Measurements from ENCODE around the gene PSMA7.
"Not testable (repeated sequence)": the region's sequence is repeated elsewhere in the genome, so short reads cannot be mapped to it uniquely, and the experiment has no call there.

DNA sequence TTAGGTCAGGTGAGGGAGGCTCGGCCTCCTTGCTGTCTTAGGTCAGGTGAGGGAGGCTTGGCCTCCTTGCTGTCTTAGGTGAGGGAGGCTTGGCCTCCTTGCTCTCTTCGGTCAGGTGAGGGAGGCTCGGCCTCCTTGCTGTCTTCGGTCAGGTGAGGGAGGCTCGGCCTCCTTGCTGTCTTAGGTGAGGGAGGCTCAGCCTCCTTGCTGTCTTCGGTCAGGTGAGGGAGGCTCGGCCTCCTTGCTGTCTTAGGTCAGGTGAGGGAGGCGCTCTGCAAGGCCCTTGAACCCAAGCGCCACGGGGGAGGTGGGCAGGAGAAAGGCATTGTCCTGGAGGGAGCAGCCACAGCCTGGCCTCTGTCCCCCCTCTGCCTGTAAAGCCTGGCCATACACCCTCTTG lies 5.2 kb upstream of the PSMA7 start:
- TF ChIP-seq POLR2A (IDR thresholded peaks at IDR 0.05; ENCODE audit: low read depth, low read length); POLR2AphosphoS5 (IDR thresholded peaks at IDR 0.05; ENCODE audit: low read depth, low read length); PAX5 (IDR thresholded peaks at IDR 0.05; ENCODE audit: insufficient read depth, low read length, severe bottlenecking): not testable (repeated sequence)
